AG09319 (cell line): ENCODE results near the gene ZNF778.
"Not testable (repeated sequence)": the region's sequence is repeated elsewhere in the genome, so short reads cannot be mapped to it uniquely, and the experiment has no call there.

ENCODE experiments used
- DNase-seq: peaks from one replicate; pipeline ENCODE4 v3.0.0-alpha.2; 2010; ENCODE audit warnings: low read depth; ENCODE audit errors: extremely low read depth
- TF ChIP-seq, protein P1 (sequence below): IDR thresholded peaks from 2 replicates; pipeline ENCODE4 v1.5.1; 2011; ENCODE audit warnings: low read depth, mild to moderate bottlenecking, inconsistent platforms, low read length, moderate library complexity

Gene ZNF778

DNA sequence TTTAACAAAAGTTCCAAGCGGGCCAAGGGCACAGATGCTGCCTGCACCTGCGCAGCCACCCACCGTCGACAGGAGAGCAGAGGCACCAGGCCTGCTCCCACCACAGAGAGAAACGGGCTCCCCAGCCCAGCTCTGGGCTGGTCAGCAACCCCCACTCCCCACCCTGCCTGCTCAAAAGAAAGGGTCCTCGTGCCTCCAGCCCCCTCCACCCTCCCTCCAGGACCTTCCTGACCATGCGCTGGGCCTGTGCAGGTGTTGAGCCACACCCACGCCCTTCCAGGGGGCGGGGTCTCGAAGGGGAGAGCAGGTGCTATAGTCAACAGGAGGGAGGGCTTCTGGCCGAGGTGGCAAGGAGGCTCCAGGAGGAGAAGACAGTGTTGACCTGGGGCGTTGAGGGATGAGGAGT lies 25.3 kb downstream of the ZNF778 start:
- DNase-seq, result no peak
- TF ChIP-seq, protein P1, sequence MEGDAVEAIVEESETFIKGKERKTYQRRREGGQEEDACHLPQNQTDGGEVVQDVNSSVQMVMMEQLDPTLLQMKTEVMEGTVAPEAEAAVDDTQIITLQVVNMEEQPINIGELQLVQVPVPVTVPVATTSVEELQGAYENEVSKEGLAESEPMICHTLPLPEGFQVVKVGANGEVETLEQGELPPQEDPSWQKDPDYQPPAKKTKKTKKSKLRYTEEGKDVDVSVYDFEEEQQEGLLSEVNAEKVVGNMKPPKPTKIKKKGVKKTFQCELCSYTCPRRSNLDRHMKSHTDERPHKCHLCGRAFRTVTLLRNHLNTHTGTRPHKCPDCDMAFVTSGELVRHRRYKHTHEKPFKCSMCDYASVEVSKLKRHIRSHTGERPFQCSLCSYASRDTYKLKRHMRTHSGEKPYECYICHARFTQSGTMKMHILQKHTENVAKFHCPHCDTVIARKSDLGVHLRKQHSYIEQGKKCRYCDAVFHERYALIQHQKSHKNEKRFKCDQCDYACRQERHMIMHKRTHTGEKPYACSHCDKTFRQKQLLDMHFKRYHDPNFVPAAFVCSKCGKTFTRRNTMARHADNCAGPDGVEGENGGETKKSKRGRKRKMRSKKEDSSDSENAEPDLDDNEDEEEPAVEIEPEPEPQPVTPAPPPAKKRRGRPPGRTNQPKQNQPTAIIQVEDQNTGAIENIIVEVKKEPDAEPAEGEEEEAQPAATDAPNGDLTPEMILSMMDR, result no peak

DNA sequence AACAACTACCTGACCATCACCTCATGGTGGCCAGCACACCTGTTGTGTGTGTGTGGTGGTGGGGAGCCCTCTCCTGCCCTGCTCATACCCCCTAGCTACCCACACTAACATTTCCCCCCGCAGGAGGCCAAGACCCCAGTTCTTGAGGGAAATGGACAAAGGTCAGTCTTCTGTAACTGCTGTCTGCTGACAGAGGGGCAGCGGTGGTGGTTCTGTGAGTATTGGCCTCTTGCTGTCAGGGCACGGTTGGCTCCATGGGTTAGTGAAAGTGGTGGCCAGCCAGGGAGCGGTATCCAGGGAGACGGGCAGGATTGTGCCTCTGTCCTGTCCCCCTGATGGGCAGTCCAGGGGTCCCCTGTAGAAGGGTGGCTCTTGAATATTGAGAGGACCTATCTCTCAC lies 26.2 kb downstream of the ZNF778 start:
- DNase-seq, result no peak
- TF ChIP-seq, protein P1, result no peak

DNA sequence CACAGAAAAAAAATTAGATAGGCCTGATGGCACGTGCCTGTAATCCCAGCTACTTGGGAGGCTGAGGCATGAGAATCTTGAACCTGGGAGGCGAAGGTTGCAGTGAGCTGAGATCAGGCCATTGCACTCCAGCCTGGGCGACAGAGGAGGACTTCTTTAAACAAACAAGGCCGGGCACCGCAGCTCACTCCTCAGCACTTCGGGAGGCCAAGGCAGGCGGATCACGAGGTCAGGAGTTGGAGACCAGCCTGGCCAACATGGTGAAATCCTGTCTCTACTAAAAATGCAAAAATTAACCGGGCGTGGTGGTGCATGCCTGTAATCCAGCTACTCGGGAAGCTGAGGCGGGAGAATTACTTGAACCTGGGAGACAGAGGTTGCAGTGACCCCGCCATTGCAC lies 26.8 kb downstream of the ZNF778 start:
- not testable (repeated sequence) for DNase-seq

DNA sequence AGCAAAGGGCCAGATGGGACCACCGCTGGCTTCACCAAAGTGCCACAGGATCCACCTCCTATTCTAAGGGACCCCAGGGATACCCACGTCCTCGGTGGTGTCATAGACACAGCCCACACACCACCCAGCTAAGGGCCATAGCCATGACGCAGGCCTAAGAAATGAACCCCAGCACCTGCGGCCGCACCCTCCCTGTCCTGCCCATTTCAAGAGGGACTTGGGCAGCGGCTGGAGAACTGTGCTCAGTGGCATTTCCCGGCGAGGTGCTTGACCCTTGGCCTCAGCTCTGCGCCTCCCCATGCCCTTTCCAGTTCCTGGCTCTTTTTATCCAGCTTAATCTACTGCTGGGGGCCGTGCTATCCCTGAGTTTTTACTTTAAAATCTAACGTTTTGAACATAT lies 27.3 kb downstream of the ZNF778 start:
- no peak for DNase-seq
- TF ChIP-seq, protein P1, result no peak

DNA sequence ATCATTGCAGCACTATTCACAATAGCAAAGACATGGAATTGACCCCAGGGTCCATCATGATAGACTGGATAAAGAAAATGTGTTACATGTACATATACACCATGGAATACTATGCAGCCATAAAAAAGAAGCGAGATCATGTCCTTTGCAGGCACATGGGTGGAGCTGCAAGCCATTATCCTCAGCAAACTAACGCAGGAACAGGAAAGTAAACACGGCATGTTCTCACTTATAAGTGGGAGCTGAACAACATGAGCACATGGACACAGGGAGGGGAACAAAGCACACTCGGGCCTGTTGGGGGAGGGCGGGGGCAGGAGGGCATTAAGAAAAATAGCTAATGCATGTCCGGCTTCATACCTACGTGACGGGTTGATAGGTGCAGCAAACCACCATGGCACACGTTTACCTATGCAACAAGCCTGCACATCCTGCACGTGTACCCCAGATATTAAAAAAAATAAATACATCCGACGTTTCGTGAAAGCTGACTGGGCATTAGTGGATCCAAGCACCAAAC lies 28.9 kb downstream of the ZNF778 start:
- TF ChIP-seq, protein P1, result no peak
- no peak for DNase-seq

DNA sequence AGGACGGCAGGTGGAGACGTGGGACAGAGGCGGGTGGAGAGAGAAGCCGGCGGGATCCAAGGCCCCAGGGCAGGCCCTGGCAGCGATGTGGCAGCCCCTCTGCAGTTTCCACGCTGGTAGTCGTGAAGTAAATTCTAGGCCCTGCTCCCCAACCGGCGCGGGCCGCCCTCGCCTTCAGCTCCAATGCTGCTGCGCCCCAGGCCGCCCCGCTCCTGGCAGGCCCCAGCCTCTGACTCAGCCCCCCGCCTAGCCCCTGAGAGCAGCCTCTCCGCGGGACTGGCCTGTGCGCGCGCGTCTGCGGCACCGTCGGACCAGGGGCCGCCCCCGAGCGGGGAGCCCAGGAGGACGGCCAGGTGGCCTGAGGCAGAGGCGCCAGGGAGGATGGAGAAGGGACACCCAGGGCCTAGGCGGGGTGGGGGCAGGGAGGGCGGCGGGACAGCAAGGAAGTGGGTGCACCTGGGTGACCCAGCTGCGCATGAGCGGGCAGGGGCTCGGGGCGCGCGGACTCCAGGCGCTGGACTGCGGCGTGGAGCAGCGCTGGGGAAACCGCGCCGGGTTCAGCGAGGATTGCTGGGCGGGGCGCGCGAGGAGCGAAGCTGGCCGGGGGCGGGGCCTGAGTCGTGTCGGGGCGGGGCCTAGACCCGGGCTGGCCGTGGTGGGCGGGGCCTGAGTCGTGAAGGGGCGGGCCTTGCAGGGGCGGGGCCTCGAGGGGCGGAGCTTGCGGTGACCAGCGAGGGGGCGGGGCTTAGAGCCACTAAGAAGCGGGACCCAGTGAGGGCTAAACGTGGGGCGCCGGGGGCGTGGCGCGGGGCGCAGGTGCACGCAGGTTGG lies 29.6 kb downstream of the ZNF778 start:
- peak; percentile 59 for DNase-seq
- TF ChIP-seq, protein P1, result peak; percentile 11

DNA sequence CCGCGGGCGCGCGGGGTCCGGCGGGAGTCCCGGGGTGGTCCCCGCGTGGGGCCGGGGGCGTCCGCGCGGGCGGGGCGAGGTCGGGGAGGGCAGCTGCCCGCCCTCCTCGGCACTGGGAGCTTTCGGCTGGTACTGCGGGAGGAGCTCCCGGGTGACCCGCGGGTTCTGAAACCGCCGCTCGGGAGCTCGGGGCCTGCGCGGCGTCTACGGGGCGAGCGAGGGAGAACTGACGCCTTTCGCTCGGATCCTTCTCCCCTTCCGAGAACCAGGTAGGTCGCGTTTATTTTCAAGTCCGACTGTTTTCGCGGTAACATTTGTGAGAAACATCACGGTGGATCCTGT lies 30.2 kb downstream of the ZNF778 start:
- not testable (repeated sequence) for DNase-seq

DNA sequence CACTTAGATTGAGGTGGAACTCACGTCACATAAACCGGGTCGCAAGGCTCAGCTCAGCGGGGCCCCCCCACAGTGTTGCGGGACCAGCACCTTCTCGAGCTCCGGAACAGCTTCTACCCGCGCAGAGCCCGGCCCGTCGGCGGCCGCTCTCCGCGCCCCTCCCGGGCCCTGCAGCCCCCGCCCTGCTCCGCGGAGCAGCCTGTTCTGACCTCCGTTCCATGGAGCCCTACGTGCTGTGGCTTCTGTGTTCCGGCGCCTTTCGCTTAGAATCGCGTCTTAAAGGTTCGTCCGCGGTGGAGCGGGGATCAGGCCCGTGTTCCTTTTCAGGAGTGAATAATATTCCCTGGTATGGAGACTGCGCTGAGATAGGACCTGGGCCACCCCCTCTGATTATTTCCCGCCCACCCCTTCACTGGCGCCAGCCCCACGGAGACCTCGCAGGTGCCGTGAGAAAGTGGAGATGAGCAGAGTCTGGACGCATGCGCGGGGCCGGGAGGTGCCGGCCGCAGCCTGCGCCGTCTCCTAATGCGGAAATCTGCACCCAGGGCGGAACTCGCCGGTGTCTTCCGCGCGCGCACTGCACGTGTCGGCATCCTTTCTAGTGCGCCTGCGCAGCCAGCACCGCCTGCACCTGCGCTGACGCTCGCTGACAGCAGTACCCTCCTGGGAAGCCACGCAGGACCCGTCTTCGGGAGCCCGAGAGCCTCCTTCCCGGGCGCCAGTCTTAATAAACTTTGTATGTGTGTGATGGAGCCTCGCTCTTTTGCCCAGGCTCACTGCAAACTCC lies 30.9 kb downstream of the ZNF778 start:
- DNase-seq, result no peak
- TF ChIP-seq, protein P1, result no peak
